ENCODE results near the gene GINS1.

GINS1 gene

DNA sequence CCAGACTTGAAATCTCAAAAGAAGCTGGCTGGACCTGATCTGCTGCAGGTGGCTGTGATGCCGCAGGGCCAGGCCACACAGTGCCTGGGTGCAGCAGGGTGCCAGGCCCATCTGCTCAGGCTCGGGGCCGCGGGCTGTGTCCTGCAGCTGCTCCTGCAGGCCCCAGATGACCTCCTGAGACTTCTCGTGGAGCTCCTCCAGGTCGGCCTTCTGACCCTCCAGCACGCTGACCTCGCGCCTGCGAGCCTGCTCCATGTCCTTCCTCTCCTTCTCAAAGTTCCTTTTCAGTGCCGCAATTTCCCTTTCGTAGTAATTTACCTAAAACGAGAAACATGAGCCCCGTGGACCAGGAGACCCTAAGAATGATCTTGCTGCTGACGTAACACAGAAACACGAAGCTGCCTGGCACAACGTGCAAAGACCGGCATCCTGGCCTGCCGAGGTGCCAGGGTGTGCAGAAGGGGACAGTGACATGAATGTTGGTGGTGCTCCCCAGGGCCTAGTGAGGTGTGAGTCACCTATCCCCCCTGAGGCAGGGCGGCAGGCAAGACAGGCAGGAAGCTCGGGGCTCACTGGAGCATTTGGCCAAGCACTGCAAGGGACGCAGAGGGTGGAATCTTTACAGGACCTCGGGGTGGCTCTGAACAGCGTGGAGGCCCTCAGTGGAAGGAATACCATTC lies 71.6 kb downstream of the GINS1 start:
- DNase-seq = no peak

GRCh38 chr20:25479638-25480037 lies 72.2 kb downstream of the GINS1 start:
- no peak for DNase-seq

GRCh38 chr20:25480156-25480555 lies 72.7 kb downstream of the GINS1 start:
- DNase-seq = no peak

DNA sequence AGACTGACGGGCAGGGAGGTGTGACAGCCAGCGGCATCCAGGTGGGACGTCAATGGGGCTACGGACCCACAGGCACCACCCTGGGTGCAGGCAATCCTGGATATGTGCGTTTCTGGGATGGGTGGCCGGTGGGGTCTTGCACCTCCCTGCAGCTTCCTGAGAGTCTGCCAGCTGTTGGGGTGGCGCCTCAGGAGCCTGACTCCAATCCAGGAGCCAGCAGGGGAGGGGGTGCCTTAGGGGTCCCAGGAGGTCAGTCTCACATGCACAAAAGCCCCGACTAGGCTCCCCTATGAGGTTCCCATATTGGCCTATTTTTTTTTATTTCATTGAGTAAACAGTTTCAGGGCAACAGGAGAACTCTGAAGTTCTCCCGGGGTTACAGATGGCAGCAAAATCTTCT lies 73.3 kb downstream of the GINS1 start:
- DNase-seq = no peak

DNA sequence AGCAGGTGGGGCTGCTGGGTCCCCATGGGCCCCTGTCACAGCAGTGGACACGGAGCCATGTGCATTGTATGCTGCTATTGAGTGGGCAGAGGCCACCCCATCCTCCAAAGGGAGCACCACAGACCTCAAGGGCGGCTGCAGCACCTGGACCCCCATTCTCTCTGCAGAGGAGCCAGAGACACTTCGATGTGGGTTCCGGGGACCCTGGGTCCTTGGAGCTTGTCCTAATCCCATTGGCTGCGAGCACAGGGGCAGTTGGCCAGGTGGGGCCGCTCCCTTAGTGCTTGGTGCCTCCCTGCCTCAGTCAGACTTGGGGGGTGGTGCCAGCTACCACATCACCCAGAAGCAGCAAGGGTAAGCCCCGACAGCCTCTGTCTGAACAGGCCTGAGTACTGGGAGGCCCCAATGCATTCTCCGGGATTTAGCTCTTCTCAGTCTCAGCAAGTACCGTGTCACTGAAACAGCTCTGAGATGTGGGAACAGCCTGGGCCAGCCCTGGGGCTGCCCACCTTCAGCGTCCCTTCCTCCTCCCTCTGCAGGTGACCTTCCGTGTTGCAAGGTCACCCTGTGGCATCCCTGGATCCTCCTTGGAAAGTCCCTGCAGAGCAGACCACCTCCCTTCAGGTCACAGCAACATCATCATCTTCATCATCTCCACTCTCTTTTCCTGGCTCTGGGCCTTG lies 73.9 kb downstream of the GINS1 start:
- no peak for DNase-seq

GRCh38 chr20:25481918-25482253 lies 74.4 kb downstream of the GINS1 start:
- DNase-seq = no peak

DNA sequence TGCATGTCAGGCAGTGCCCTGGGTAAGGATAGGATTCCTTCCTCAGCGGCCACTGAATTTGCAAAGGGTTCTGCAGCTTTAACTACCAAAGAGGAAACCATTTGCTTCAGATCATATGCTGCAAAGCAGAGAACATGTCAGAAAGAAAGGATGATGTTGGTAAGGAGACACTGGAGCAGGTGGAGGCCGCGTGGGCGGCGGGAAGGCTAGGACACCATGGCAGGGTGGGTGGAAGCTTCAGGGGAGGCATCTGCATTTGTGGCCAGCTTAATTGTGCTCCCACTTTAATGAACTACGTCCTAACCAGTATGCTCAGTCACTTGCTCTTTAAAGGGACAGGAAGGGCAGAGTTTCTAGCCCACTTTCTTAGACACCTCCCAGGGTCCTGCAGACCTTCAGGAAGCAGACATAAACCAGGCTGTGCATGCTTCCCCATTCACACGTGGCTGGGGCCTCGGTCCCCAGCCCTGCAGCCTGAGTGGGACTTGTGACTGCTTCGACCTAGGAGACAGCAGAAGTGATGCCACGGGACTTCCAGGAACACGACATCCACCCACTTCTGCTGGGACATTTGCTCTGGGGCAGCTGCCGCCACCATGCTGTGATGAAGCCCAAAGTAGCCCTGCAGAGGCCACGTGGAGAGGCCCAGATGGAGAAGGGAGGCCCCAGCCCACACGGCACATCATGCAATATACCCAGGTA lies 76.1 kb downstream of the GINS1 start:
- no peak for DNase-seq

DNA sequence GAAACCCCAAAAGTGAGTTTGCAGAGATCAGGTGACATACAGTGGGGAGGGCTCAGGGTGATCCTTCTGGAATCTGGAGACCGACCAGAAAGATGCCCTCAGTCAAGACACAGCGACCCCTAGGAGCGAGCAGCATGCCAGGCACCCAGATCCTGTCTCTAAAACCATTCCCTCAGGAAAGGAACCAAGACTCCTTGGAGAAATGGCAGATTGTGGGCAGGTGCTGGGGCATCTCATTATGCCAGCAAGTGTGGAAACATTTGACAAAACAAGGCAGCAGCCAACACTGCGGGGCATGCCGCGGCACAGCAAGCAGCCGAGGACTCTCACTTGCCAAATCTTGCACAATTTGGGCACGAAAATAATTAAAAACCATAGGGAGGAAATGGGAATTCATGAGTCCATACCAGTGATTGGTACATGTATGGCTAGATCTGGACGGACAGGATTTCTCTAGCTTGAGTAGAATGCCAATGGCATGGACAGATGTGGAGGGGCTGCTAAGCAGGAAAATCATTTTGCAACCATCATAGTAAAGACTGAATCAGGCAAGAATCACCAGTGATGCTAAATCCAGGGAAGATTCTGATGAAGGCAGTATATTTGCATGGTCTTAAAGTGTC lies 76.9 kb downstream of the GINS1 start:
- DNase-seq = no peak

DNA sequence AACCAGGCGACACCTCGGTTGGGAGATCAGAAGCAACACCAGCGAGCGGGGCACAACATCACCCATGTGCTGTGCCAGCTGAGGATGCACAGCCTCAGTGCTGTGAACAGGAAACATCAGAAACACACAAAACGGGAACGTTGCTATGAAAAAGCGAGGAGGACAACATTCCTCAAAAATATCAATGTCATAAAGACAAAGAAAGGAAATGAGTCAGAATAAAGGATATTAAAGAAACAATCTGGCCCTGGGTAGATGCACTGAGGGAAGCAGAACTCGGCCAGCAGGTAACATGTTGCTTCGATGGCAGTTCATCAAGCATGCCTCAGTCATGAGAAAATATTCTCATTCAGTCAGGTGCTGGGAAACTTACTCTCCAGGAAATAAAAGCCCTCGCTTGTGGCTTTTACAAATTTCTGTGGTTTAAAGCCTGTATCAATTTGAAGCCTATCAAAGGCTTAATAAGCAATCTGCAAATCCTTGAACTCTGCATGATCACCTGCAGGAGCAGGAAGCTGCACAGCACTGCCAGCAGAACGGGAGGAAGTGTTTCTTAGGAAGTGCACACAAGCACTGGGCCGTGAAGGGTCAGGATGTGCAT lies 77.5 kb downstream of the GINS1 start:
- DNase-seq = peak; percentile 19

GRCh38 chr20:25485872-25486271 lies 78.4 kb downstream of the GINS1 start:
- DNase-seq = no peak

DNA sequence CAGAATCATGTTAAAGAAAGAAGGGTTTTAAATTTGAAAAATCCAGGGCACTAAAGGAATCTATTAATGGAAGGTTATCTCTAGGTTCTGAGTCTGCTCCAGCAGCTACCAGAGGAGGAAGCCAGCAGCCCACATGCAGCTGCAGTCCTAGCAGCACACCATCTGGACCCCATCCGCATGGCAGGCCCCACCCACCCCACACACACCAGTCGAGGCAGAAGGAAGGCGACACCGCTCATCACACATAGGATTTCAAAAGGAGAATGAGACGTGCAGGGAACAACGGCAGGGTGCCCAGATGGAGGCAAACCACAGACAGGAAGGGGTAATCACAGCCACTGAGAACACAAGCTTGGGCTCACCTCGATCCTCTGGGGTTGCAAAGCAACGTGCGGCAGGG lies 78.9 kb downstream of the GINS1 start:
- DNase-seq = peak; percentile 16

GRCh38 chr20:25487306-25487705 lies 79.8 kb downstream of the GINS1 start:
- no peak for DNase-seq

- no peak for DNase-seq
Measured at GRCh38 chr20:25487975-25488374, 80.5 kb downstream of the GINS1 start.

DNA sequence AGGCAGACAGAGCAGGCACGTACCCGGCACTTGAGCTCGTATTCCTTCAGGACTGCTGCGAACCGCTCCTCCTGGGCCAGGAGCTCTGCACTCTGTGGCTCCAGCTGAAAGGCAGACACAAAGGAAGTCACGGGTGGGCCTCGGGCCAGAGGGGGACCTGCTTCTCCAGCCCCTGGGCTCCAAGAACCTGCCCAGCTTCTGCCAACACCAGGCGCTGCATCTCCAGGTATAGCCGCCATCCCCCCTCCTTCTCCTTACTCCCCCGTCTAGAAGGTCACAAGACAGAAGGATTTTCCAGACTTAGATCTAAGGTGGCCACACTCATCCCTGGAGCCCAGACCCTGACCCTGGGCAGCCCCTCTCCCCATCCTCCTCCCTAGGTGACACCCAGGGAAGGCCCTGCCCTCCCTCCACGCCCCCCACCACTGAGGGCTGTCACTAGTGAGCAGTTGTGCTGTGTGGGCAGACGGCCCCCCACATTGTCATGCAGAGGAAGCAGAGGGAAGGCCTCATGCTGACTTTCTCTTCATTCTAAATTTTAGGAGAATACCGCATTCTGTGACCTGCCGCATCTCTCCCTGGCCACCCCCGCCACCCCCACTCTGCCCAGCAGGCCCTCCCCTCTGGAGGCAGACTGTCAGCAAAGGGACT lies 81.9 kb downstream of the GINS1 start:
- no peak for DNase-seq

- DNase-seq = no peak
Measured at GRCh38 chr20:25490656-25491445, 83.4 kb downstream of the GINS1 start.

GRCh38 chr20:25491446-25492038 lies 84.1 kb downstream of the GINS1 start:
- no peak for DNase-seq

DNA sequence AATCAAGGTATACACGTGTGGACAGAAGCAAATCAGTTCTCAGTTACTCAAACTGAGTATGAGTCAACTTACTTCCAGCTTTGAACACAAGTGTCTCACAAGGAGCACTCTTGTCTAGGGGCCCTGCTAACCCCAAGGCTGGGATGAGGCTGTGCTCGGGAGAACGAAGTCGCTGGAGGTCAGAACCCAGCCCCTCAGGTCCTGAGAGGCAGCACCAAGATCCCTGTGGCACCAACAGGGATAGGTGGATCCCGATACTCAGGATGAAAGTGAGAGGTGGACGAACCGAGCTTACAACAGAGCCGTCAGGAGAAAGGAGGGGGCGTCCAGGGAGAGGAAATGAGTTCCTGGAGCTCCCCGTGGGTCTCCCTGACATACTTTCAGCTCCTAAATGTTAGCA lies 85.7 kb downstream of the GINS1 start:
- no peak for DNase-seq

DNA sequence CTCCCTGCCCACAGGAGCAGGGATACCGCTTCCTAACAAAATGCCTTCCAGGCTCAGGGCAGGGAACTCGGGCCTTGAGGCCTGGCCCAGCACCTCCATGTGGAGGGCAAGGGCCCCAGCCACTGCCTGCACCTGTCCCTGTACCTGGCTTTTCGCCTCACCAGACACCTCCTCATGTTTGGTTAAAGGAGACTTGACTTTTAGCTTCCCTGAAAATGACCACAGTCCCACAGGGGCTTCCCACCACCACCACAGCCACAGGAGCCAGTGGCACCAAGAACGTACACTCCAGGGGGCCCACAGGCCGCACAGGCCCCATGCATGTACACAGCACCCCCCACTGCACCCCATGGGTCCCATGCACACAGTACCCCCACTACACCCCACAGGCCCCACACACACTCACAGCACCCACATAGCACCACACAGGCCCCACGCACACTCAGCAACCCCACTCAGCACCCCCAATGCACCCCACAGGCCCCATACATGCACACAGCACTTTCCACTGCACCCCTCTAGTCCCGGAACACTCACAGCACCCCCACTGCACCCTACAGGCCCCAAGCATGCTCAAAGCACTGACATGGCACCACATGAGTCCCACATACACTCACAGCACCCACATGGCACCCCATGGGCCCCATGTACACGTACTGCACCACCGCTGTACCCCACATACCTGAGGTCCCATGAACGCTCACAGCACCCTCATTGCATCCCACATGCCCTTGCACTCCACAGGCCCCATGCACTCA lies 86.5 kb downstream of the GINS1 start:
- no peak for DNase-seq

DNA sequence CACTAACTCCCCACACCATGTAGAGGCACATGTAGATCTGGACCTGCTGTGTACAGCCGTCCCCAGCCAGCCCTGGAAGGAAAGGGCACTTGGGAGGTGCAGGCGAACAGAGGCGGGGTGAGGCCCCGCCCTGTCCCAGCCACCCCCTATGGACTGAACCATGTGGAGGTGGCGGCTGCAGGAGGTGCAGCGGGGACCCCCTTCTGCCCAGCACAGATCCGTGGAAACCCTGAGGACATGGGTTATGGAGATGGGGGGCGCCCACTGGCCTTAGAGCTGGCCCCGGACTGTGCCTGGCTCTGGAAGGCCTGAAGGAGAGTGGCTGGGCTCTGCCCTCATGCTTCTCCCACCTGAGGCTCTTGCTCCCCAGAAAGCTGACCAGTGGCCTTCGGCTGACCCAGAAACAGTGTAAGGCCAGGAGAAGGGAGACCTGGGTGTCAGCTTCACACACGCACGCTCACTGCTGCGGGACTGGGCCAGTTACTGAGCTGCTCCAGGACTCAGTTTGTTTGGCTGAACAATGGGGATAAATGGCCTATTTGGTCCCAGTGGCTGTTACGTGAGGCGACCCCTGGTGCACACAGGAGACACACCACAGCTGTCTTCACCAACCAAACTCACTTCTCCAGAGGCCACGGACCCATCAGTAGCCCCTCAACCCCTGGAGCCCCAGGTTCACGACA lies 87.2 kb downstream of the GINS1 start:
- DNase-seq = no peak

DNA sequence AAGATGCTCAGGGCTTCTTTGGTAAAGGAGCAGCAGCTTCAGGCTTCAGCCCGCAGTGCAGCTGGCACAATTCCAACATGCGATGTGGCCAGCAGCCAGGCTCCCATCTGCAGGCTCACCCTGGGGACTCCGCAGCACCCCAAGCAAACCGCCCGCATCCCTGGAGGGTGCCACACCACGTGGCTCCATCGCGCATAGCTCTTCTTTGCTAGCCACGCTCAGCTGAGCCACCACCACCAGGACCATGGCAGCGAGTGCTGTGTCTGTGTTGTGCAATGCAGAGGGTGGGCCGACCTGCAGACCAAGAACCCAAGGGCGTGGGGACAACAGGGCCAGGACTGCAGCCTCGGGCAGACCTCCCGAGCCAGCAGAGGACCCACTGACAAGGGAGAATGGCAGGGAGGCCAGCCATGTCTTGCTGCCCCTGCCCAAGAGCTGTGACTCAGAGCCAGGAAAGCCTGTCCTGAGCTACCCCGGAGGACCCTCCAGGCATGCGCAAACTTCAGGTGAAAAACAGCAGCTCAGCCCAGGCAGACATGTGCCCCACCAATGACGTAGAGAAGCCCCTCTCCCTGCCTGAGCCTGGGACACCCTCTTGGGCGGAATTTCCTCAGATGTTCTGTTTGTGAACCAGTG lies 87.8 kb downstream of the GINS1 start:
- DNase-seq = no peak
